ENCODE measurements around the gene DLK2.

DNA sequence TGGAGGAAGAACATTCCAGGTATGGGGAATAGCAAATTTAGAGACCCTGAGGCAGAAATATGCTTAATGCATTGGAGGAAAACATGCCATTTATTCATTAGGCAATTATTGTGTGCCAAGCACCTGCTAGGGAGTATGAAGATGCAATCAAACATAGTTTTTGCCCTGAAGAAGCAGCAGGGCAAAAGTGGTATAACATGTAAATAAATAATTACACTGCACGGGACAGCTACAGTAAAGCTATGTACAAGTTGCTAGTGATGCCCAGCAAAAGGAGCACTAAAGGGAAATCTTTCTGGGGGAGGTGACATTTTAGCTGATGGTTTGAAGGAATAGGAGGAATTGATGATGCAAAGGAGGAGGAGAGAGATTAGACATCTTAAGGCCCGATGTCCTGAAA is 21.4 kb upstream of the DLK2 start:
- TF ChIP-seq, protein P1, sequence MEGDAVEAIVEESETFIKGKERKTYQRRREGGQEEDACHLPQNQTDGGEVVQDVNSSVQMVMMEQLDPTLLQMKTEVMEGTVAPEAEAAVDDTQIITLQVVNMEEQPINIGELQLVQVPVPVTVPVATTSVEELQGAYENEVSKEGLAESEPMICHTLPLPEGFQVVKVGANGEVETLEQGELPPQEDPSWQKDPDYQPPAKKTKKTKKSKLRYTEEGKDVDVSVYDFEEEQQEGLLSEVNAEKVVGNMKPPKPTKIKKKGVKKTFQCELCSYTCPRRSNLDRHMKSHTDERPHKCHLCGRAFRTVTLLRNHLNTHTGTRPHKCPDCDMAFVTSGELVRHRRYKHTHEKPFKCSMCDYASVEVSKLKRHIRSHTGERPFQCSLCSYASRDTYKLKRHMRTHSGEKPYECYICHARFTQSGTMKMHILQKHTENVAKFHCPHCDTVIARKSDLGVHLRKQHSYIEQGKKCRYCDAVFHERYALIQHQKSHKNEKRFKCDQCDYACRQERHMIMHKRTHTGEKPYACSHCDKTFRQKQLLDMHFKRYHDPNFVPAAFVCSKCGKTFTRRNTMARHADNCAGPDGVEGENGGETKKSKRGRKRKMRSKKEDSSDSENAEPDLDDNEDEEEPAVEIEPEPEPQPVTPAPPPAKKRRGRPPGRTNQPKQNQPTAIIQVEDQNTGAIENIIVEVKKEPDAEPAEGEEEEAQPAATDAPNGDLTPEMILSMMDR (IDR thresholded peaks at IDR 0.05; ENCODE audit: extremely low read depth in 1 of 2, insufficient read depth in 1 of 2, low read depth in 1 of 2, low read length in 2 of 2): no peak
- TF ChIP-seq, protein P2, sequence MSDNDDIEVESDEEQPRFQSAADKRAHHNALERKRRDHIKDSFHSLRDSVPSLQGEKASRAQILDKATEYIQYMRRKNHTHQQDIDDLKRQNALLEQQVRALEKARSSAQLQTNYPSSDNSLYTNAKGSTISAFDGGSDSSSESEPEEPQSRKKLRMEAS (IDR thresholded peaks at IDR 0.05; ENCODE audit: insufficient read depth, insufficient read length): no peak
- TF ChIP-seq POLR2A (IDR thresholded peaks at IDR 0.05; ENCODE audit: low read depth, low read length) (no peak), POLR2AphosphoS5 (IDR thresholded peaks at IDR 0.05; ENCODE audit: insufficient read depth, low read depth, low read length) (no peak)
